ENCODE results near the gene HUNK.
"Not testable (repeated sequence)": the region's sequence is repeated elsewhere in the genome, so short reads cannot be mapped to it uniquely, and the experiment has no call there.

Gene HUNK

GRCh38 chr21:31857096-31857495, 15.7 kb upstream of the HUNK start:
- no peaks in the 10 kb centered on the region for H3K36me3 Mint-ChIP-seq (ENCODE audit: low read depth)
- H3K27ac Mint-ChIP-seq, result no peak overlapping the region
- no peaks in the 10 kb centered on the region for H3K4me1 Mint-ChIP-seq
- peaks cover 3% of the 10 kb centered on the region for H3K27me3 Mint-ChIP-seq
- no peak for DNase-seq
- no peak overlapping the region for H3K4me3 Mint-ChIP-seq
- no peaks in the 10 kb centered on the region for H3K9me3 Mint-ChIP-seq
- no peak for ATAC-seq

GRCh38 chr21:31857631-31858030, 15.2 kb upstream of the HUNK start:
- H3K36me3 Mint-ChIP-seq (ENCODE audit: low read depth); H3K27ac Mint-ChIP-seq; H3K4me1 Mint-ChIP-seq; H3K27me3 Mint-ChIP-seq; H3K4me3 Mint-ChIP-seq; ATAC-seq; H3K9me3 Mint-ChIP-seq; DNase-seq: not testable (repeated sequence)

GRCh38 chr21:31860851-31861250, 12.0 kb upstream of the HUNK start:
- Mint-ChIP-seq H3K27me3 (peaks cover 5% of the 10 kb centered on the region), H3K27ac (no peak overlapping the region), H3K4me3 (no peak overlapping the region), H3K9me3 (no peaks in the 10 kb centered on the region), H3K36me3 (ENCODE audit: low read depth) (no peaks in the 10 kb centered on the region), H3K4me1 (no peaks in the 10 kb centered on the region)
- no peak for ATAC-seq
- no peak for DNase-seq

- Mint-ChIP-seq H3K27ac (no peak overlapping the region), H3K4me1 (no peaks in the 10 kb centered on the region), H3K9me3 (no peaks in the 10 kb centered on the region), H3K27me3 (peaks cover 5% of the 10 kb centered on the region), H3K36me3 (ENCODE audit: low read depth) (no peaks in the 10 kb centered on the region), H3K4me3 (no peak overlapping the region)
- ATAC-seq (no peak), DNase-seq (no peak)
These were observed 10.7 kb upstream of the HUNK start for GRCh38 chr21:31862078-31862477.

GRCh38 chr21:31865429-31865970, 7.3 kb upstream of the HUNK start:
- ATAC-seq (no peak), DNase-seq (no peak)
- no peaks in the 10 kb centered on the region for H3K36me3 Mint-ChIP-seq (ENCODE audit: low read depth)
- no peak overlapping the region for H3K27ac Mint-ChIP-seq
- H3K9me3 Mint-ChIP-seq, result no peaks in the 10 kb centered on the region
- peaks cover 22% of the 10 kb centered on the region for H3K27me3 Mint-ChIP-seq
- no peaks in the 10 kb centered on the region for H3K4me1 Mint-ChIP-seq
- no peak overlapping the region for H3K4me3 Mint-ChIP-seq

GRCh38 chr21:31866077-31866511, 6.7 kb upstream of the HUNK start:
- Mint-ChIP-seq H3K9me3 (no peaks in the 10 kb centered on the region), H3K27ac (no peak overlapping the region), H3K27me3 (peaks cover 22% of the 10 kb centered on the region), H3K36me3 (ENCODE audit: low read depth) (no peaks in the 10 kb centered on the region), H3K4me1 (no peaks in the 10 kb centered on the region), H3K4me3 (no peak overlapping the region)
- DNase-seq (peak; percentile 85), ATAC-seq (peak; percentile 82)

GRCh38 chr21:31869750-31870149, 3.1 kb upstream of the HUNK start:
- H3K4me3 Mint-ChIP-seq, result no peak overlapping the region
- peaks cover 39% of the 10 kb centered on the region for H3K27me3 Mint-ChIP-seq
- no peak for DNase-seq
- H3K27ac Mint-ChIP-seq, result no peak overlapping the region
- H3K9me3 Mint-ChIP-seq, result no peaks in the 10 kb centered on the region
- peaks cover 8% of the 10 kb centered on the region for H3K4me1 Mint-ChIP-seq
- no peak for ATAC-seq
- no peaks in the 10 kb centered on the region for H3K36me3 Mint-ChIP-seq (ENCODE audit: low read depth)

- Mint-ChIP-seq H3K27me3 (peaks cover 43% of the 10 kb centered on the region), H3K4me3 (no peak overlapping the region), H3K27ac (no peak overlapping the region), H3K9me3 (no peaks in the 10 kb centered on the region), H3K4me1 (peaks cover 8% of the 10 kb centered on the region), H3K36me3 (ENCODE audit: low read depth) (no peaks in the 10 kb centered on the region)
- ATAC-seq (no peak), DNase-seq (no peak)
These were observed 2.2 kb upstream of the HUNK start for GRCh38 chr21:31870472-31871193.

- ATAC-seq; H3K9me3 Mint-ChIP-seq; DNase-seq; H3K4me3 Mint-ChIP-seq; H3K4me1 Mint-ChIP-seq; H3K27ac Mint-ChIP-seq; H3K36me3 Mint-ChIP-seq (ENCODE audit: low read depth): not testable (repeated sequence)
- H3K27me3 Mint-ChIP-seq, result peaks cover 50% of the 10 kb centered on the region
These were observed 1.4 kb upstream of the HUNK start for GRCh38 chr21:31871371-31871770.

GRCh38 chr21:31872072-31872451, 758 bp upstream of the HUNK start:
- Mint-ChIP-seq H3K4me1 (peaks cover 8% of the 10 kb centered on the region), H3K4me3 (peak overlapping the region; percentile 71), H3K9me3 (no peaks in the 10 kb centered on the region), H3K27ac (no peak overlapping the region), H3K27me3 (peaks cover 52% of the 10 kb centered on the region), H3K36me3 (ENCODE audit: low read depth) (no peaks in the 10 kb centered on the region)
- no peak for DNase-seq
- no peak for ATAC-seq

GRCh38 chr21:31873275-31873695, 465 bp downstream of the HUNK start:
- H3K4me1 Mint-ChIP-seq, result peaks cover 8% of the 10 kb centered on the region
- no peaks in the 10 kb centered on the region for H3K36me3 Mint-ChIP-seq (ENCODE audit: low read depth)
- no peak for ATAC-seq
- peaks cover 55% of the 10 kb centered on the region for H3K27me3 Mint-ChIP-seq
- no peak for DNase-seq
- no peaks in the 10 kb centered on the region for H3K9me3 Mint-ChIP-seq
- H3K27ac Mint-ChIP-seq, result no peak overlapping the region
- no peak overlapping the region for H3K4me3 Mint-ChIP-seq

GRCh38 chr21:31873696-31874599, 1.1 kb downstream of the HUNK start:
- peaks cover 50% of the 10 kb centered on the region for H3K27me3 Mint-ChIP-seq
- H3K9me3 Mint-ChIP-seq, result no peaks in the 10 kb centered on the region
- DNase-seq (peak; percentile 74), ATAC-seq (peak; percentile 45)
- H3K4me3 Mint-ChIP-seq, result no peak overlapping the region
- H3K4me1 Mint-ChIP-seq, result peaks cover 8% of the 10 kb centered on the region
- H3K27ac Mint-ChIP-seq, result no peak overlapping the region
- no peaks in the 10 kb centered on the region for H3K36me3 Mint-ChIP-seq (ENCODE audit: low read depth)

- Mint-ChIP-seq H3K36me3 (ENCODE audit: low read depth) (no peaks in the 10 kb centered on the region), H3K9me3 (no peaks in the 10 kb centered on the region), H3K4me3 (no peak overlapping the region), H3K27me3 (peaks cover 45% of the 10 kb centered on the region), H3K27ac (no peak overlapping the region), H3K4me1 (peaks cover 8% of the 10 kb centered on the region)
- no peak for ATAC-seq
- DNase-seq, result no peak
These were observed 2.0 kb downstream of the HUNK start for GRCh38 chr21:31874812-31875212.

- no peaks in the 10 kb centered on the region for H3K9me3 Mint-ChIP-seq
- no peaks in the 10 kb centered on the region for H3K36me3 Mint-ChIP-seq (ENCODE audit: low read depth)
- H3K4me1 Mint-ChIP-seq, result peaks cover 8% of the 10 kb centered on the region
- H3K4me3 Mint-ChIP-seq, result no peak overlapping the region
- ATAC-seq (no peak), DNase-seq (no peak)
- peaks cover 38% of the 10 kb centered on the region for H3K27me3 Mint-ChIP-seq
- H3K27ac Mint-ChIP-seq, result no peak overlapping the region
These were observed 2.7 kb downstream of the HUNK start for GRCh38 chr21:31875496-31876015.
